Measurements from ENCODE around the gene CENPU.

The CENPU gene

DNA sequence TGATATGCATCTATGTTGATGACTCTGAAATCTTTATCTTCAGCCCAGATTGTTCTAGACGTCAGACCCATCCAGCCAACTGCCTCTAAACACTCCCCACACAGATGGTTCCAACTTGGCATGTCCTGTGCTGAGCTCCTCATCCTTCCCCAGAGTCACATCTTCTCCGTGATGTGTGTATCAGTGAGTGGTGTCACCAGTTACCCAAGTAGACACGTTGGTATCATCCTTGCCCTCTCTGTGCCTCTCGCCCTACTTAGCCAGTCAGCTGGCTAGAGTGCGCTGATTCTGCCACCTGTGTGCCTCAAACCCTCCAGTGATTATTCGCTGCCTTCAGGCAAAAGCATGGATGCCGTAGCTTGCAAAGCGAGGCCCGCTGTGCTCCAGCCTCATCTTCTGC is 65.8 kb downstream of the CENPU start:
- H3K36me3 ChIP-seq (ENCODE audit: control insufficient read depth in 2 of 2, insufficient read depth in 1 of 2, low read length in 2 of 2), result peaks cover 0 to 70% of the 10 kb centered on the region in 2 experiments; a peak in 2 of 3 replicates
- CTCF ChIA-PET, result interaction anchor here (0.7 kb wide), 1 partner anchor 404 kb away, joined by 3 read pairs; no protein-coding TSS in a partner anchor

DNA sequence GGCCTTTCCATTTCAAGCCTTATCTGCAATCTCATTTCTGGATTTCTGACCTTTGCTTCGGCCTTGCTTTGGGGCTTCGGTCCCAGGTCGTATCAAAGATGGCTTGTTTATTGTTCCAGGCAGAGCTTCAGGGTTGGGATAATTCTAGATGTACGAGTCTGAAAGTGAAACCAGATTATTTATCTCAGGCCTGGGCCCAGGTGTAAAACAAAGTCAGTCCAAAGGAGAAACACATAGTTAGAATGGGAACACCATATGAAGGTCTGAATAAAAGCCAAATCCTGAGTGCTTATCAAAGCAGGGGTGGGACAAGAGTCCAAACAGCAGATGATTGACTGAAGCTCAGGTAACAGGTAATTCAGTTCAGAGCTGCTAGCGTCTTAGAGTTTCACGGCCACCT is 67.2 kb downstream of the CENPU start:
- H3K4me1 ChIP-seq (ENCODE audit: control insufficient read depth, insufficient read depth, low read length), result no peaks in the 10 kb centered on the region
- no peak overlapping the region for H3K27ac ChIP-seq (ENCODE audit: extremely low read depth, low read depth, low read length)
- no peak for TF ChIP-seq ZNF416 (tag by site-specific recombination; IDR thresholded peaks at IDR 0.05)
- TF ChIP-seq ZSCAN5A (tag by site-specific recombination; IDR thresholded peaks at IDR 0.05), result no peak
- TF ChIP-seq, protein P1, sequence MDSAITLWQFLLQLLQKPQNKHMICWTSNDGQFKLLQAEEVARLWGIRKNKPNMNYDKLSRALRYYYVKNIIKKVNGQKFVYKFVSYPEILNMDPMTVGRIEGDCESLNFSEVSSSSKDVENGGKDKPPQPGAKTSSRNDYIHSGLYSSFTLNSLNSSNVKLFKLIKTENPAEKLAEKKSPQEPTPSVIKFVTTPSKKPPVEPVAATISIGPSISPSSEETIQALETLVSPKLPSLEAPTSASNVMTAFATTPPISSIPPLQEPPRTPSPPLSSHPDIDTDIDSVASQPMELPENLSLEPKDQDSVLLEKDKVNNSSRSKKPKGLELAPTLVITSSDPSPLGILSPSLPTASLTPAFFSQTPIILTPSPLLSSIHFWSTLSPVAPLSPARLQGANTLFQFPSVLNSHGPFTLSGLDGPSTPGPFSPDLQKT (IDR thresholded peaks at IDR 0.05; ENCODE audit: borderline replicate concordance, low read depth, low read length), result no peak
- TF ChIP-seq ZNF174 (tag by site-specific recombination; IDR thresholded peaks at IDR 0.05), result no peak
- no peak for TF ChIP-seq KLF10 (tag by site-specific recombination; IDR thresholded peaks at IDR 0.05)
- no peak for TF ChIP-seq ZNF138 (tag by site-specific recombination; IDR thresholded peaks at IDR 0.05; ENCODE audit: borderline replicate concordance)
- TF ChIP-seq, protein P2, sequence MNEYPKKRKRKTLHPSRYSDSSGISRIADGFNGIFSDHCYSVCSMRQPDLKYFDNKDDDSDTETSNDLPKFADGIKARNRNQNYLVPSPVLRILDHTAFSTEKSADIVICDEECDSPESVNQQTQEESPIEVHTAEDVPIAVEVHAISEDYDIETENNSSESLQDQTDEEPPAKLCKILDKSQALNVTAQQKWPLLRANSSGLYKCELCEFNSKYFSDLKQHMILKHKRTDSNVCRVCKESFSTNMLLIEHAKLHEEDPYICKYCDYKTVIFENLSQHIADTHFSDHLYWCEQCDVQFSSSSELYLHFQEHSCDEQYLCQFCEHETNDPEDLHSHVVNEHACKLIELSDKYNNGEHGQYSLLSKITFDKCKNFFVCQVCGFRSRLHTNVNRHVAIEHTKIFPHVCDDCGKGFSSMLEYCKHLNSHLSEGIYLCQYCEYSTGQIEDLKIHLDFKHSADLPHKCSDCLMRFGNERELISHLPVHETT (tag by site-specific recombination; IDR thresholded peaks at IDR 0.05), result no peak
- TF ChIP-seq ZNF341 (tag by site-specific recombination; IDR thresholded peaks at IDR 0.05; ENCODE audit: low read depth), result no peak
- no peak for TF ChIP-seq GLI2 (tag by site-specific recombination; IDR thresholded peaks at IDR 0.05; ENCODE audit: borderline replicate concordance, low read depth)
- no peak for TF ChIP-seq ZNF132 (tag by site-specific recombination; IDR thresholded peaks at IDR 0.05; ENCODE audit: borderline replicate concordance)

More for the DNA sequence above, 65.8 kb downstream of the CENPU start:
- Histone ChIP-seq H3K9me3 (ENCODE audit: control insufficient read depth, insufficient read depth, low read depth, low read length) (no peaks in the 10 kb centered on the region), H3K4me3 (ENCODE audit: low read depth, low read length) (no peak overlapping the region), H3K27ac (ENCODE audit: extremely low read depth, low read depth, low read length) (no peak overlapping the region), H3K4me1 (ENCODE audit: control insufficient read depth, insufficient read depth, low read length) (no peaks in the 10 kb centered on the region)
- TF ChIP-seq ZNF146 (tag by site-specific recombination; IDR thresholded peaks at IDR 0.05) (no peak), GLI2 (tag by site-specific recombination; IDR thresholded peaks at IDR 0.05; ENCODE audit: borderline replicate concordance, low read depth) (no peak), ZFP3 (tag by site-specific recombination; IDR thresholded peaks at IDR 0.05; ENCODE audit: low read depth) (no peak), ZNF658 (tag by site-specific recombination; IDR thresholded peaks at IDR 0.05) (no peak), ZNF558 (tag by site-specific recombination; IDR thresholded peaks at IDR 0.05) (no peak), ZNF776 (tag by site-specific recombination; IDR thresholded peaks at IDR 0.05; ENCODE audit: borderline replicate concordance) (no peak), ZSCAN23 (tag by site-specific recombination; IDR thresholded peaks at IDR 0.05) (no peak), ZNF280C (tag by site-specific recombination; IDR thresholded peaks at IDR 0.05) (no peak), SETDB1 (IDR thresholded peaks at IDR 0.05; ENCODE audit: insufficient read length, low read length) (no peak), RBAK (tag by site-specific recombination; IDR thresholded peaks at IDR 0.05) (no peak), PRDM10 (tag by site-specific recombination; IDR thresholded peaks at IDR 0.05) (no peak), ZNF202 (tag by site-specific recombination; IDR thresholded peaks at IDR 0.05; ENCODE audit: borderline replicate concordance) (no peak), KLF1 (tag by site-specific recombination; IDR thresholded peaks at IDR 0.05) (no peak), IKZF3 (tag by site-specific recombination; IDR thresholded peaks at IDR 0.05) (no peak)
- POLR2A ChIA-PET, result no interaction called here

More for the DNA sequence above, 67.2 kb downstream of the CENPU start:
- ChIA-PET CTCF (no interaction called here), POLR2A (interaction anchor here (1.7 kb wide), 1 partner anchor 17 kb away, joined by 4 read pairs; the partner anchor contains the start of genes CASP3 and PRIMPOL)
- H3K9me3 ChIP-seq (ENCODE audit: control insufficient read depth, insufficient read depth, low read depth, low read length), result no peaks in the 10 kb centered on the region
- H3K4me3 ChIP-seq (ENCODE audit: low read depth, low read length), result no peak overlapping the region
- H3K36me3 ChIP-seq (ENCODE audit: control insufficient read depth in 2 of 2, insufficient read depth in 1 of 2, low read length in 2 of 2), result peaks cover 0 to 61% of the 10 kb centered on the region in 2 experiments

All from HEK293 (cell line).